C4-2B (cell line): Measurements from ENCODE around the gene DBH.

ENCODE experiments used
- H3K27ac ChIP-seq: fragments of 450-650 bp; 2 replicates; pipeline ENCODE4 v1.5.1; 2017
- CTCF ChIP-seq: fragments of 450-650 bp; conservative IDR thresholded peaks from 2 replicates; pipeline ENCODE4 v1.5.1; 2017; ENCODE audit warnings: mild to moderate bottlenecking
- ZFX ChIP-seq: fragments of 450-650 bp; IDR thresholded peaks from 2 replicates; pipeline ENCODE4 v1.6.1; 2017

DBH gene

DNA sequence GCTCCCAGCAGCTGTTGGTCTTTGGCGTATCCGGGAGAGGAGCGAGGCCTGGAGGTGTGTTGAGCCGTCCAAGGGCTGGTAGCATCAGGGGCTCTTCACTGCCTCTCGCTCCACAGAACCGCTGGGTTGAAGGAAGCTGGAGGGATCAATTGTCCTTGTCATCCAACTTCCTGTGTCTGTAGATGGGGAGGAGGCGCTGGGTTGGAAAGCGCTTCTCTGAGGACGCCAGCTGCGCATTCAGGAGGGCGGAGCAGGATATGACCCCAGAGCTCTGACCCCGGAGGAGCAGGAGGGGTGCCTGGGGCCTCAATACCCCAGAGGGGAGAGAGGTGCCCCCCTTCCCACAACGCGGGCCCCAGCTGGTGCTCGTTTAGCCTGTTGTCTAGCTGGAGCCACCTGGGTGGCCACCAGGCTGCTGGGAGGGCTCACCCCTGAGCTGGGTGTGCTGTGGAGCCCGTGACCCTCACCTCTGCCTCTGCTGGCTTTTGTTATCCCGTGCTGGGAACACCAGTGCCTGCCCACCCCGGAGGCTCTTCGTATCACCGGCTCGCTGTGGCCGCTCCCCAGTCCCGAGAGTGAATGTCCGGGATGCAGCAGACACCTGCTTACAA lies 2.0 kb upstream of the DBH start:
- TF ChIP-seq ZFX, result no peak
- no peak for TF ChIP-seq CTCF
- no peak overlapping the region for H3K27ac ChIP-seq

GRCh38 chr9:133635098-133635497 lies 1.1 kb upstream of the DBH start:
- H3K27ac ChIP-seq, result no peak overlapping the region
- TF ChIP-seq ZFX, result no peak
- TF ChIP-seq CTCF, result no peak

GRCh38 chr9:133636902-133637301 lies 739 bp downstream of the DBH start:
- no peak overlapping the region for H3K27ac ChIP-seq
- TF ChIP-seq ZFX (no peak), CTCF (no peak)

DNA sequence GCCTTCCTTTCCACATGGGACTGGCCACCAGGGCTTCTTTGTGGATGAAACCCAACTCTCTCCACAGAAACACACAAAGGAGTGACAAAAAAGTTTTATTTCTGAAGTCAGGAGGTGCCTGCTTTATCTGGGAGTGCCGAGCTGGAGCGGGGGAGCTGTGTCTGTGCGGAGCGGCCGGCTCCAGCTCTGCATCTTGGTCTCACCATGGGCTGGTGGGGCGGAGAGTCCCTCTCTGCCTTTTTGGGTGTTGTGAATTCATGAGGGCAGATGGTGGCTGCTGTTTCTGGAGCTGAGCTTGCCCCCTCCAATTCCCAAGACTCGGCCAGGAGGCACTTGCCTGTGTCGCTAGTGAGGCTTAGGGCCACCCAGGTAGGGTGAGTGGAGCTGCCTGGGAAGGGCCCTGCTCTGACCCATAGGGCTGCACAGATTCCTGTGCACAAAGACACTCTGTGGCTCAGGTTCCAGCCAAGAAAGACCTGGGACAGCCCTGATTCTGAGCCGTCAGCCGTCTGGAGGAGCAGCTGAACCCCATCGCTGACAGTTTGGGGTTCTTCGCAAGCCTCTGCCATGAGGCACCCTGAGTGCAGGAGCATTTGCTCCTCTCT lies 1.4 kb downstream of the DBH start:
- TF ChIP-seq CTCF (no peak), ZFX (no peak)
- no peak overlapping the region for H3K27ac ChIP-seq

GRCh38 chr9:133638076-133638475 lies 1.9 kb downstream of the DBH start:
- H3K27ac ChIP-seq, result no peak overlapping the region
- TF ChIP-seq ZFX, result no peak
- no peak for TF ChIP-seq CTCF

DNA sequence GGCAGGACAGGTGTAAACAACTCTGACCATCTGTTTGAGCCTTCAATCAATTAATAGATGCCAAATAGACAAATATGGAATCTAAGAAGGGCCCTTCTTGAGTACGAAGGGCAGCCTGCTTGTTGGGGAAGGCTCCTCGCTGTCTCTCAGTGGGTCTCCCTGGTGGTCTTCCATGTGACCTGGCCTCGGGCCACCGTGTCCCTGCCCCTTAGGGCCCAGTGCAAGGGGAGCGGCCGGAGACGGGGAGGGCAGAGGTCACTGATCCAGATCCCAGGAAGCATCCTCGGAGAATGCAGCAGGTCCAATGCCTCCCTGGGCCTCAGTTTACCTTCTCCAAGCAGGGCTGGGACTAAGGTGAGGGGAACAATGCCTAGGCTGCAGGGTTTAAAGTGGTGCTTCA lies 2.5 kb downstream of the DBH start:
- TF ChIP-seq ZFX, result no peak
- TF ChIP-seq CTCF, result no peak
- no peak overlapping the region for H3K27ac ChIP-seq

GRCh38 chr9:133639613-133640012 lies 3.5 kb downstream of the DBH start:
- H3K27ac ChIP-seq, result no peak overlapping the region
- TF ChIP-seq ZFX, result no peak
- no peak for TF ChIP-seq CTCF
